ENCODE measurements around the gene MEAK7.

The MEAK7 gene

GRCh38 chr16:84465154-84465553, 39.3 kb downstream of the MEAK7 start:
- DNase-seq (ENCODE audit: low spot score): no peak

GRCh38 chr16:84464116-84464515, 40.3 kb downstream of the MEAK7 start:
- DNase-seq (ENCODE audit: low spot score): no peak

GRCh38 chr16:84463221-84463620, 41.2 kb downstream of the MEAK7 start:
- no peak for DNase-seq (ENCODE audit: low spot score)

- no peak for DNase-seq (ENCODE audit: low spot score)
Observed at GRCh38 chr16:84462296-84463210, 41.9 kb downstream of the MEAK7 start.

- no peak for DNase-seq (ENCODE audit: low spot score)
Observed at GRCh38 chr16:84461413-84462295, 42.8 kb downstream of the MEAK7 start.

GRCh38 chr16:84461029-84461412, 43.4 kb downstream of the MEAK7 start:
- DNase-seq (ENCODE audit: low spot score): no peak

GRCh38 chr16:84460406-84461028, 43.9 kb downstream of the MEAK7 start:
- no peak for DNase-seq (ENCODE audit: low spot score)

GRCh38 chr16:84459941-84460405, 44.5 kb downstream of the MEAK7 start:
- no peak for DNase-seq (ENCODE audit: low spot score)

GRCh38 chr16:84459533-84459894, 44.9 kb downstream of the MEAK7 start:
- DNase-seq (ENCODE audit: low spot score): no peak

- DNase-seq (ENCODE audit: low spot score): no peak
Observed at GRCh38 chr16:84458606-84459532, 45.6 kb downstream of the MEAK7 start.

GRCh38 chr16:84455031-84455430, 49.4 kb downstream of the MEAK7 start:
- DNase-seq (ENCODE audit: low spot score): no peak
